Gastrocnemius medialis (tissue), 4 donors: ENCODE measurements around the gene RAET1L. TPM values are rescaled to one million over a fixed set of nuclear protein-coding genes. Genes with fewer than 3 reads are reported as not detected.

ENCODE experiments used
- ATAC-seq, 2 donors: fragments of 150-250 bp; one replicate each; pipeline ENCODE4 v1.9.1; 2016
- DNase-seq, 2 donors: peaks; one replicate each; pipeline ENCODE4 v3.0.0-alpha.2; 2019
- H3K27ac ChIP-seq, 4 donors: fragments of 200-600 bp; sonication (generic); 1 replicate in 1 of 4; 2 replicates in 3 of 4; pipeline ENCODE4 v1.5.1; 2016 to 2018; ENCODE audit warnings: mild to moderate bottlenecking in 2 of 4, moderate library complexity in 1 of 4
- H3K27me3 ChIP-seq, 3 donors: fragments of 200-600 bp; sonication (generic) in 2 of 3; 1 replicate in 1 of 3; 2 replicates in 2 of 3; pipeline versions ENCODE4 v1.5.1 to v1.6.0; 2016 to 2019; ENCODE audit warnings: mild to moderate bottlenecking in 1 of 3, moderate library complexity in 1 of 3
- H3K36me3 ChIP-seq, 2 donors: fragments of 200-600 bp; sonication (generic) in 1 of 2; one replicate each; pipeline ENCODE4 v1.5.1; 2017 to 2018
- H3K4me1 ChIP-seq, 2 donors: fragments of 200-600 bp; sonication (generic) in 1 of 2; one replicate each; pipeline ENCODE4 v1.5.1; 2016 to 2017; ENCODE audit warnings: mild to moderate bottlenecking in 2 of 2
- H3K4me3 ChIP-seq, 4 donors: fragments of 200-600 bp; sonication (generic) in 3 of 4; 1 replicate in 1 of 4; 2 replicates in 3 of 4; pipeline ENCODE4 v1.5.1; 2016 to 2019; ENCODE audit warnings: mild to moderate bottlenecking in 2 of 4
- H3K9me3 ChIP-seq, 3 donors: fragments of 200-600 bp; sonication (generic) in 2 of 3; 1 replicate in 1 of 3; 2 replicates in 2 of 3; pipeline ENCODE4 v1.5.1; 2016 to 2019
- POLR2A ChIP-seq, 2 donors: fragments of 450-650 bp; IDR thresholded peaks; one replicate each; pipeline ENCODE4 v1.6.1; 2017; ENCODE audit warnings: antibody characterized with exemption in 2 of 2, mild to moderate bottlenecking in 2 of 2, moderate library complexity in 2 of 2
- in situ Hi-C, 4 donors: fragments of 200-750 bp; cut with MboI; loops; one replicate each; pipeline versions ENCODE4 v1.15.0 to v1.8.0; 2017; ENCODE audit warnings: low sequenced_read_pairs in 4 of 4
- intact Hi-C: fragments of 100-400 bp; cut with DNase I; formaldehyde crosslinking; loops from one replicate; pipeline ENCODE4 v1.15.1; 2023; ENCODE audit warnings: low total_unique reads
- total RNA-seq, 4 donors: library from RNA; depleted of rRNA; stranded (reverse); fragments of >200 nt; gene quantifications; one replicate each; pipeline versions ENCODE4 v1.1.0 to v1.2.3, GENCODE V29; 2016
- TF ChIP-seq, protein P1 (sequence below), 5 experiments: fragments of 450-650 bp in 3 of 5; fragments of 200-600 bp in 2 of 5; sonication (generic) in 2 of 5; IDR thresholded peaks in 4 of 5; conservative IDR thresholded peaks in 1 of 5; 1 replicate in 4 of 5; 2 replicates in 1 of 5; pipeline ENCODE4 v1.5.1; 2016 to 2019; ENCODE audit warnings: antibody characterized with exemption in 5 of 5, mild to moderate bottlenecking in 3 of 5, moderate library complexity in 3 of 5

Gene RAET1L
- total RNA-seq, 4 donors from 2014 or later = not detected

DNA sequence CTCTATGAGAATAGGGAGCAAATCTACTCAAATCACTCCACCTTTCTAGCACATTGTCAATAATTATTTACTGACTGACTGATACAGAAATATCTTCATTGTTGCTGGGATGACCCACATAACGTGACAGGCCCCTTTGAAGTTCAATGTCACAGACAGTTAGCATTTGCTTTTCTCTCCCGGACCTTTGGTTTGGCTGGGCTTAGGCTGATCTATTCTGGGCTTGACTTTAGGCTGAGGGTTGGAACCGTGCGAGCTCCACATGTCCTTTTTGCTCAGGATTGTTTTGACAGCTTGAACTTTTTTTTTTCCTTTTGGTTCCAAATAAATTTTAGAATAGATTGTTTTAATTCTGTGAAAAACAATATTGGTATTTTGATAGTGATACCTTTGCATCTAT is 31.6 kb upstream of the RAET1L start:
- intact Hi-C loops = no loop called here
- peaks cover 0 to 8% (median 0%) of the 10 kb centered on the region in 3 donors for H3K27me3 ChIP-seq

DNA sequence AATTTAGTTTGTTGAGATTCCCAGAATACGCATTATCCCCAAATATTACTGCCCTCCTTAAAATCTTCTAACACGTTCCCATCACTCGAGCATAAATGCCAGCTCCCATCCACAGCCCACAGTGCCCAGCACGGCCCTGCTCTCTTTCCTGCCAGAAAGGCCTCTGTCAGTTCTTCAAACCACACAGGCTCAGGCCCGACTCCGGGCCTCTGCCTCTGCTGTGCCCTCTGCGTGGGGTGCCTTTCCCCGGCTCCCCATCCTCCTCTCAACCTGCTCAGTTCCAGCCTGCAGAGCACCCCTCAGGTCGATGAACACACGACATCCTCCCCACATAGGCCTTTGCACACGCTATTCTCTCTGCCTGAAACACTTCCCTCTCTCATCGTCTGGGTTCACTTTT is 30.8 kb upstream of the RAET1L start:
- H3K4me1 ChIP-seq = no peaks in the 10 kb centered on the region
- H3K9me3 ChIP-seq = no peaks in the 10 kb centered on the region
- no peak overlapping the region for H3K27ac ChIP-seq
- no peak for TF ChIP-seq POLR2A (IDR thresholded peaks at IDR 0.05)
- TF ChIP-seq, protein P1, sequence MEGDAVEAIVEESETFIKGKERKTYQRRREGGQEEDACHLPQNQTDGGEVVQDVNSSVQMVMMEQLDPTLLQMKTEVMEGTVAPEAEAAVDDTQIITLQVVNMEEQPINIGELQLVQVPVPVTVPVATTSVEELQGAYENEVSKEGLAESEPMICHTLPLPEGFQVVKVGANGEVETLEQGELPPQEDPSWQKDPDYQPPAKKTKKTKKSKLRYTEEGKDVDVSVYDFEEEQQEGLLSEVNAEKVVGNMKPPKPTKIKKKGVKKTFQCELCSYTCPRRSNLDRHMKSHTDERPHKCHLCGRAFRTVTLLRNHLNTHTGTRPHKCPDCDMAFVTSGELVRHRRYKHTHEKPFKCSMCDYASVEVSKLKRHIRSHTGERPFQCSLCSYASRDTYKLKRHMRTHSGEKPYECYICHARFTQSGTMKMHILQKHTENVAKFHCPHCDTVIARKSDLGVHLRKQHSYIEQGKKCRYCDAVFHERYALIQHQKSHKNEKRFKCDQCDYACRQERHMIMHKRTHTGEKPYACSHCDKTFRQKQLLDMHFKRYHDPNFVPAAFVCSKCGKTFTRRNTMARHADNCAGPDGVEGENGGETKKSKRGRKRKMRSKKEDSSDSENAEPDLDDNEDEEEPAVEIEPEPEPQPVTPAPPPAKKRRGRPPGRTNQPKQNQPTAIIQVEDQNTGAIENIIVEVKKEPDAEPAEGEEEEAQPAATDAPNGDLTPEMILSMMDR (IDR thresholded peaks at IDR 0.05 in 4 of 5, conservative IDR thresholded peaks at IDR 0.05 in 1 of 5) = no peak
- intact Hi-C loops (no loop called here), in situ Hi-C loops (loop anchor here in 3 of 4 donors (25.0 kb wide), 1 partner anchor 756 kb away; no protein-coding TSS in a partner anchor)
- DNase-seq (no peak), ATAC-seq (no peak)
- H3K27me3 ChIP-seq = peaks cover 0 to 8% (median 0%) of the 10 kb centered on the region in 3 donors
- H3K4me3 ChIP-seq = no peak overlapping the region
- no peaks in the 10 kb centered on the region for H3K36me3 ChIP-seq

More for the DNA sequence above, 31.6 kb upstream of the RAET1L start:
- Histone ChIP-seq H3K27ac (no peak overlapping the region), H3K36me3 (no peaks in the 10 kb centered on the region), H3K9me3 (no peaks in the 10 kb centered on the region), H3K4me3 (no peak overlapping the region), H3K4me1 (no peaks in the 10 kb centered on the region)
- in situ Hi-C loops = loop anchor here in 3 of 4 donors (25.0 kb wide), 1 partner anchor 755 kb away; no protein-coding TSS in a partner anchor
- ATAC-seq = no peak
- TF ChIP-seq POLR2A (IDR thresholded peaks at IDR 0.05) = no peak
- TF ChIP-seq, protein P1 (IDR thresholded peaks at IDR 0.05 in 4 of 5, conservative IDR thresholded peaks at IDR 0.05 in 1 of 5) = no peak
- no peak for DNase-seq

DNA sequence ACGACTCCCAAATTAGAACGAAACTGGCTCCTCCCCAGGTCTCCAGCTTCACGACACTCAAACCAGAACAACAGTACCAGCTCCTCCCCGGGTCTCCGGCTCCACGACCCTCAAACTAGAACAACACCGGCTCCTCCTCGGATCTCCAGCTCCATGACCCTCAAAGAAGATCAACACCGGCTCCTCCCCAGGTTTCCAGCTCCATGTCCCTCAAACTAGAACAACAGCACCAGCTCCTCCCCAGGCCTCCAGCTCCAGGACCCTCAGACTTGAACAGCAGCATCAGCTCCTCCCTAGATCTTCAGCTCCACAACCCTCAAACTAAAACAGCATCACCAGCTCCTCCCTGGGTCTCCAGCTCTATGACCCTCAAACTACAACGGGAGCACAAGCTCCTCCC is 29.8 kb upstream of the RAET1L start:
- in situ Hi-C loops (loop anchor here in 3 of 4 donors (25.0 kb wide), 1 partner anchor 757 kb away; no protein-coding TSS in a partner anchor), intact Hi-C loops (no loop called here)
- no peak overlapping the region for H3K27ac ChIP-seq
- H3K4me3 ChIP-seq = no peak overlapping the region
- H3K27me3 ChIP-seq = peaks cover 0 to 8% (median 0%) of the 10 kb centered on the region in 3 donors
- ATAC-seq (no peak), DNase-seq (no peak)
- no peaks in the 10 kb centered on the region for H3K4me1 ChIP-seq
- no peaks in the 10 kb centered on the region for H3K36me3 ChIP-seq
- H3K9me3 ChIP-seq = no peaks in the 10 kb centered on the region
- TF ChIP-seq POLR2A (IDR thresholded peaks at IDR 0.05) = no peak
- TF ChIP-seq, protein P1 (IDR thresholded peaks at IDR 0.05 in 4 of 5, conservative IDR thresholded peaks at IDR 0.05 in 1 of 5) = no peak

GRCh38 chr6:150053450-150053849 is 28.1 kb upstream of the RAET1L start:
- Histone ChIP-seq H3K4me1 (no peaks in the 10 kb centered on the region), H3K9me3 (no peaks in the 10 kb centered on the region), H3K36me3 (no peaks in the 10 kb centered on the region), H3K27me3 (peaks cover 0 to 8% (median 0%) of the 10 kb centered on the region in 3 donors), H3K4me3 (no peak overlapping the region), H3K27ac (no peak overlapping the region)
- TF ChIP-seq POLR2A (IDR thresholded peaks at IDR 0.05) = no peak
- TF ChIP-seq, protein P1 (IDR thresholded peaks at IDR 0.05 in 4 of 5, conservative IDR thresholded peaks at IDR 0.05 in 1 of 5) = no peak
- intact Hi-C loops = no loop called here
- DNase-seq (no peak), ATAC-seq (no peak)
- in situ Hi-C loops = loop anchor here in 3 of 4 donors (25.0 kb wide), 1 partner anchor 759 kb away; no protein-coding TSS in a partner anchor

GRCh38 chr6:150050846-150051245 is 25.5 kb upstream of the RAET1L start:
- Histone ChIP-seq H3K27ac (no peak overlapping the region), H3K4me1 (no peaks in the 10 kb centered on the region), H3K27me3 (peaks cover 0 to 8% (median 0%) of the 10 kb centered on the region in 3 donors), H3K36me3 (no peaks in the 10 kb centered on the region), H3K4me3 (no peak overlapping the region), H3K9me3 (no peaks in the 10 kb centered on the region)
- TF ChIP-seq, protein P1 (IDR thresholded peaks at IDR 0.05 in 4 of 5, conservative IDR thresholded peaks at IDR 0.05 in 1 of 5) = no peak
- no peak for TF ChIP-seq POLR2A (IDR thresholded peaks at IDR 0.05)
- in situ Hi-C loops = loop anchor here in 3 of 4 donors (25.0 kb wide), 1 partner anchor 761 kb away; no protein-coding TSS in a partner anchor
- no peak for DNase-seq
- no peak for ATAC-seq
- intact Hi-C loops = no loop called here
